Right ventricle myocardium superior (tissue), 1 donor: ENCODE results near the gene CEACAM6. TPM values are rescaled to one million over a fixed set of nuclear protein-coding genes. Genes with fewer than 3 reads are reported as not detected.
"Not testable (repeated sequence)": the region's sequence is repeated elsewhere in the genome, so short reads cannot be mapped to it uniquely, and the experiment has no call there.

Experiments used
- ATAC-seq: fragments of 200-7000 bp; cut with Tn5 transposase; one replicate; pipeline ENCODE4 v1.9.1; 2020; ENCODE audit warnings: mild to moderate bottlenecking; ENCODE audit not compliant: poor library complexity
- DNase-seq: peaks from one replicate; pipeline ENCODE4 v3.0.0-alpha.2; 2020
- intact Hi-C: fragments of 100-400 bp; cut with DNase I; formaldehyde crosslinking; loops from one replicate; pipeline ENCODE4 v1.11.2; 2022
- total RNA-seq: library from RNA; stranded (reverse); fragmentation: NEBNext Ultra II Directional; extraction: Animal tissue kit (Norgen Biotek cat#: 25700); gene quantifications from one replicate; pipeline ENCODE4 v1.2.1, GENCODE V29; 2021
- donor health status: DM: no; HTN: yes; CAD: no; lungs with severe emphysema.

CEACAM6 gene
- total RNA-seq, 1 donor from 2014 or later: not detected

GRCh38 chr19:41788518-41788917 is 33.2 kb downstream of the CEACAM6 start:
- ATAC-seq, DNase-seq, intact Hi-C loops: not testable (repeated sequence)

GRCh38 chr19:41789053-41789452 is 33.7 kb downstream of the CEACAM6 start:
- DNase-seq, intact Hi-C loops, ATAC-seq: not testable (repeated sequence)

GRCh38 chr19:41792513-41793413 is 37.4 kb downstream of the CEACAM6 start:
- DNase-seq (peak; percentile 70), ATAC-seq (no peak)
- intact Hi-C loops: no loop called here

GRCh38 chr19:41793414-41793727 is 38.0 kb downstream of the CEACAM6 start:
- ATAC-seq (no peak), DNase-seq (no peak)
- intact Hi-C loops: no loop called here

GRCh38 chr19:41795031-41795461 is 39.7 kb downstream of the CEACAM6 start:
- ATAC-seq (peak; percentile 79), DNase-seq (no peak)
- intact Hi-C loops: no loop called here

- no peak for ATAC-seq
- DNase-seq: no peak
- intact Hi-C loops: no loop called here
Measured at GRCh38 chr19:41796362-41796761, 41.0 kb downstream of the CEACAM6 start, which contains the start of gene CEACAM3. Gene CEACAM3 (plus strand): TSS chr19:41796587. CDS start chr19:41796678, 91 bp downstream.

GRCh38 chr19:41796901-41797300 is 41.6 kb downstream of the CEACAM6 start:
- DNase-seq (no peak), ATAC-seq (no peak)
- intact Hi-C loops: no loop called here

- ATAC-seq: no peak
- intact Hi-C loops: no loop called here
- no peak for DNase-seq
Measured at GRCh38 chr19:41799444-41800000, 44.2 kb downstream of the CEACAM6 start.

- intact Hi-C loops: no loop called here
- DNase-seq (no peak), ATAC-seq (no peak)
Measured at GRCh38 chr19:41801031-41801430, 45.7 kb downstream of the CEACAM6 start.

- ATAC-seq (no peak), DNase-seq (no peak)
- intact Hi-C loops: no loop called here
Measured at GRCh38 chr19:41801792-41802211, 46.5 kb downstream of the CEACAM6 start.

- no peak for DNase-seq
- ATAC-seq: no peak
Measured at GRCh38 chr19:41802770-41803169, 47.4 kb downstream of the CEACAM6 start.

GRCh38 chr19:41804336-41804735 is 49.0 kb downstream of the CEACAM6 start:
- intact Hi-C loops: no loop called here
- no peak for ATAC-seq
- no peak for DNase-seq

More at GRCh38 chr19:41802770-41803169, 47.4 kb downstream of the CEACAM6 start:
- intact Hi-C loops: no loop called here

GRCh38 chr19:41807176-41807575 is 51.8 kb downstream of the CEACAM6 start:
- no peak for ATAC-seq
- intact Hi-C loops: no loop called here

GRCh38 chr19:41808663-41809566 is 53.6 kb downstream of the CEACAM6 start:
- intact Hi-C loops: no loop called here
- DNase-seq (peak; percentile 65), ATAC-seq (peak; percentile 78)

More at GRCh38 chr19:41807176-41807575, 51.8 kb downstream of the CEACAM6 start:
- DNase-seq: no peak

- intact Hi-C loops: no loop called here
- no peak for ATAC-seq
- no peak for DNase-seq
Measured at GRCh38 chr19:41810301-41810700, 55.0 kb downstream of the CEACAM6 start.

- intact Hi-C loops: no loop called here
- peak; percentile 49 for DNase-seq
- peak; percentile 64 for ATAC-seq
Measured at GRCh38 chr19:41811036-41811435, 55.7 kb downstream of the CEACAM6 start.

- intact Hi-C loops: no loop called here
- DNase-seq: no peak
- ATAC-seq: no peak
Measured at GRCh38 chr19:41811981-41812380, 56.7 kb downstream of the CEACAM6 start.

GRCh38 chr19:41813911-41814310 is 58.6 kb downstream of the CEACAM6 start:
- ATAC-seq (no peak), DNase-seq (no peak)
- intact Hi-C loops: no loop called here

- ATAC-seq (no peak), DNase-seq (no peak)
- intact Hi-C loops: no loop called here
Measured at GRCh38 chr19:41815301-41815700, 60.0 kb downstream of the CEACAM6 start.
